GM21786 (cell line): ENCODE data around the gene E2F8.
"Not testable (repeated sequence)": the region's sequence is repeated elsewhere in the genome, so short reads cannot be mapped to it uniquely, and the experiment has no call there.

Experiments
- ATAC-seq: cut with Tn5 transposase; IDR thresholded peaks from one replicate; pipeline ENCODE4 v1.9.1; 2021; ENCODE audit not compliant: unreplicated experiment

The E2F8 gene, protein sequence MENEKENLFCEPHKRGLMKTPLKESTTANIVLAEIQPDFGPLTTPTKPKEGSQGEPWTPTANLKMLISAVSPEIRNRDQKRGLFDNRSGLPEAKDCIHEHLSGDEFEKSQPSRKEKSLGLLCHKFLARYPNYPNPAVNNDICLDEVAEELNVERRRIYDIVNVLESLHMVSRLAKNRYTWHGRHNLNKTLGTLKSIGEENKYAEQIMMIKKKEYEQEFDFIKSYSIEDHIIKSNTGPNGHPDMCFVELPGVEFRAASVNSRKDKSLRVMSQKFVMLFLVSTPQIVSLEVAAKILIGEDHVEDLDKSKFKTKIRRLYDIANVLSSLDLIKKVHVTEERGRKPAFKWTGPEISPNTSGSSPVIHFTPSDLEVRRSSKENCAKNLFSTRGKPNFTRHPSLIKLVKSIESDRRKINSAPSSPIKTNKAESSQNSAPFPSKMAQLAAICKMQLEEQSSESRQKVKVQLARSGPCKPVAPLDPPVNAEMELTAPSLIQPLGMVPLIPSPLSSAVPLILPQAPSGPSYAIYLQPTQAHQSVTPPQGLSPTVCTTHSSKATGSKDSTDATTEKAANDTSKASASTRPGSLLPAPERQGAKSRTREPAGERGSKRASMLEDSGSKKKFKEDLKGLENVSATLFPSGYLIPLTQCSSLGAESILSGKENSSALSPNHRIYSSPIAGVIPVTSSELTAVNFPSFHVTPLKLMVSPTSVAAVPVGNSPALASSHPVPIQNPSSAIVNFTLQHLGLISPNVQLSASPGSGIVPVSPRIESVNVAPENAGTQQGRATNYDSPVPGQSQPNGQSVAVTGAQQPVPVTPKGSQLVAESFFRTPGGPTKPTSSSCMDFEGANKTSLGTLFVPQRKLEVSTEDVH

DNA sequence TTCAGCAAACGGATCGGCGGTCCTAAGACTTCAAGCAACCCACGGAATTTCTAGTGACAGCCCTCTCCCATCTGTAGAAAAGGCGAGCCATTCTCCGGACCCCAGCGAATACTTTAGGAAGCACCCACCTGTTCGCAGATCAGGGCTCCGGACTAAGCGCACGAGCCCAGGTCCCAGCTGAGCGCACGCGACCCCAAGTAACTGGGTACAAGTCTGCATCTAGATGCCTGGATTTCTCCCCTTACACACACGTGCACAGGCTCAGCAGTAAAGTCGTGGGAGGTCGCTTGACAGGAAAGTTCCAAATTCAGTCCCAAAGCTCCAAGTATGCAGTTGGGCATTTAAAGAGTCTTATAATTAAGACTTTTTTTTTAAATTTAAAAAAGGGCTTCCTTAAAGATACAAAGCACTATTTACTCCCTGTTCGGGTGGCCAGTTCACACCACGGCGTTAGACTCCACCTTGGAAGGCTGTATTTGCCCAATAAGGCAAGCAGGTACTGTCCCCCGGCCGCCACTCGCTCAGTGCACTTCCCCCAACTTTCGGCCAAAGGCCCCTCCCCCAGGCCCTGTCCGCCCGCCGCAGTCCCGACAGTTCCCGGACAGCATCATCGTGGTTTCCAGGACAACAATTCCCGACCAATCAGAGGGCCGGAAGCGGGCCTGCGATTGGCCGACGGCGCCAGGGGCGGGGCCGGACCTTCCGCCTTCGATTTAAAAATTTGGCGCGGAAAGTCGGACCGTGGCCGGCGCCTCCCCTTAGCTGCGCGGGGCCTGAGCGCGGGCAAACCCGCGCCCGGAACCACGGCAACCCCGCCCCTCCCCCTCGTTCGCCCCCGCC is at the start of gene E2F8:
TSS of gene E2F8 (minus strand) at position 526 of the 840 bp plus-strand sequence. CDS start 824 bp downstream, outside the sequence.
- peak; percentile 86 for ATAC-seq

GRCh38 chr11:19290356-19290755 is 49.6 kb upstream of the E2F8 start:
- ATAC-seq: no peak

DNA sequence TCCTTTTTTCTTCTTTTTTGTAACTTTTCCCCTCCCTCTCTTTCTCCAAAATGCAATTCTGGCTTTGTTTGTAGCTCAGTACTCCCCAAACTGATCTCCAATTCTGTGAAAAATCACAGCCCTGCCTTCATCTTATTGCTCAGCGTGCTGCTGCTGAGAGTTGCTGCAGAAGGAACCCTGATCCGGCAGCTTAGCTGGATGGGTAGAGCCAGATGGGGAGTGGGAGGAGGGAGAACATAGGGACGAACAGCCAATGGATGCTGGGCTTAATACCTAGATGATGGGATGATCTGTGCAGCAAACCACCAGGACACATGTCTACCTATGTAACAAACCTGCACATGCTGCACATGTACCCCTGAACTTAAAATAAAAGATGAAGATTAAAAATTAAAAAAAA is 47.5 kb upstream of the E2F8 start:
- no peak for ATAC-seq

DNA sequence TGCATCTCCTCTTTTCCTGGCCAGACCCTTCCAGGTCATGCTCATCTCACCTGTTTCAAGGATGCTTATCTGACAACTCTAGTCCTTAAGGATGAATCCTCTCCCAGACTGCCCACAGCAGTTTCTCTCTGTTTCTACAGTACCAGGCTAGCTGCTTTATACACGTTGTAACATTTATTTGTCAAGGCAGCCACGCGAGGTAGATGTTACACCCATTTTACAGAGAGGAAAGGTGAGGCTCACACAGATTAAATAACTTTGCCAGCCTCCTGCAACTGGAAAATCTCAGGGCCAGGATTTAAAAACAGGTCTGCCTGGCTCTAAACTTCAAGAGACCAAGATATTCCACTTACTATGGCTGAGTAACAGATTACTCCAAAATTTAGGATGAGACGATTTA is 45.7 kb upstream of the E2F8 start:
- ATAC-seq: no peak

- no peak for ATAC-seq
Measured at GRCh38 chr11:19284881-19285280, 44.1 kb upstream of the E2F8 start.

- no peak for ATAC-seq
Measured at GRCh38 chr11:19283991-19284390, 43.2 kb upstream of the E2F8 start.

DNA sequence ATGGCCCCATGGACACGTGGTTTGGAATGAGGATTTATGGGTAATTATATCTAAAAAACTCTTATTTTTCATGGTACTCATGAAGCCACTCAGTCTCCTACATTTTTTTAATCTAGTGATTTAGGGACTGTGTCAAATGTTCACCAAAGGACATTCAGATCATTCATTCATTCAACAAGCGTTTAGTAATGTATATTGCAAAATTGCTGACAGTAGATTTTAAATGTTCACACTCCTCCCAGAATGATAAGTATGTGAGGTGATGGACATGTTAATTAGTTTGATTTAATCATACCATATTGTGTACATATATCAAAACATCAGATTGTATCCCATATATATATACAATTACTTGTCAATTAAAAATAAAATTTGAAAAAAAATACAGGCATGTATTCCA is 40.8 kb upstream of the E2F8 start:
- no peak for ATAC-seq

DNA sequence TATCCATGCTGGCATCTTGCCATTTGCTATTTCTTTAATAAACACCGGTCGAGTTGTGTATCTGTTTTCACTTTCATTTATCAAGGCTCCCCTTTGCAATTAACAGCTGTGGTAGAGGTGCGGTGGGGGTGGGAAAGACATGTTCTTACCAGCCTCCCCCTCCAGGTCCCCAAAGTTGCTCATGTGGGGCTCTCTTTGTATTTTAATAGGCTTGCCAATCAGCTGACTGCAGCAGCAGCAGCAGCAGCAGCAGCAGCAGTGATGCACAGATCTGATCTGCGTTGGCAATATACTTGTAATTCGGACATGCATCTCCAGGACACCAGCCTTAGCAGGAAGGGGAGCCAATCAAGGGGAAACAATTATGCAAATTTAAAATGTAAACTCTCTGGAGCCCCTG is 40.3 kb upstream of the E2F8 start:
- ATAC-seq: no peak

- ATAC-seq: no peak
Measured at GRCh38 chr11:19279451-19279850, 38.7 kb upstream of the E2F8 start.

DNA sequence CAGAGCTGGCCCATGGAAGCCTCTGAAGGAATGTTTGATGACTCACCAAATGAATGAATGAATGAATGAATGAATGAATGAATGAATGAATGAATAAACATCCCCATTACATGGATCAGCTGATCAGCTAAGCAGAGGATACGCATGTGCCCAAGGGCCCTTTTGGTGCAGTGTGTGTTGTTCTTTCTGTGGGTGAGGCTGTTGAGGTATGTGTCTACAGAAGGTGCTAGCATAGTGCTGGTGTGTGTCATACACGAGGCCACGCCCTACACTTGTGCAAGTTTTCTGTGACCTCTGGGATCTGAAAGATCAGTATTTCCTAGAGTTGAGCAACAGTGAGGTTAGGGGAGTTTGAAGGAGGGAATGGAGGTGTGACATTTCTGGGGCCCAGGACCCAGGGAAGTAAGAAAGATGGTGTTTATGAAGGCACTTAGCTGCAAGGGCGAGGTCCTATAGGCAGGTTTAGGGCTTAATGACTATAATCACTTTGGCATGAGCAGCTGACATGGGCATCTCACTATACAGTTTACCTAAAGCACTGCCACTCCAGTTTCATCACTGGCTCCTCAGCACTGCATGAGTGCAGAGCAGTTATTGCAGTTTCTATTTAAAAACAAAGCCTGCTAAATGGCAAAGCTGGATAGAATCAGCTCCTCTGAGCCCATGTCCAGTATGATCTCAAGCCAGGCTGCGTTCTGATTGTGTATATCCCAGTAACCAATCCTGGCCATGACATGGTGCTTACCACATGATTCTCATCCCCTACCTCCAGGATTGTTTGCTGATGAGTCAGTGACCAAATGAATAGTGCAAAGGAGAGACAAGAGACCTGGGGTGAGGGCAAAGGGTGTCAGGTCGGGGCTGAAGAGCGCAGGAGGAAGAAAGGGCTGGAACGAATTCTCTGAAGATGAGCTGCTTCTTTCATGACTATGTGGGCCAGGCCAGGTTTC is 36.4 kb upstream of the E2F8 start:
- no peak for ATAC-seq

GRCh38 chr11:19275496-19275895 is 34.8 kb upstream of the E2F8 start:
- ATAC-seq: no peak

DNA sequence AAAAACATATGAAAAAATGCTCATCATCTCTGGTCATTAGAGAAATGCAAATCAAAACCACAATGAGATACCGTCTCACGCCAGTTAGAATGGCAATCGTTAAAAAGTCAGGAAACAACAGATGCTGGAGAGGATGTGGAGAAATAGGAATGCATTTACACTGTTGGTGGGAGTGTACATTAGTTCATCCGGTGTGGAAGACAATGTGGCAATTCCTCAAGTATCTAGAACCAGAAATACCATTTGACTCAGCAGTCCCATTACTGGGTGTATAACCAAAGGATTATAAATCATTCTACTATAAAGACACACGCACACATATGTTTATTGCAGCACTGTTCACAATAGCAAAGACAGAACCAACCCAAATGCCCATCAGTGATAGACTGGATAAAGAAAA is 32.5 kb upstream of the E2F8 start:
- not testable (repeated sequence) for ATAC-seq

DNA sequence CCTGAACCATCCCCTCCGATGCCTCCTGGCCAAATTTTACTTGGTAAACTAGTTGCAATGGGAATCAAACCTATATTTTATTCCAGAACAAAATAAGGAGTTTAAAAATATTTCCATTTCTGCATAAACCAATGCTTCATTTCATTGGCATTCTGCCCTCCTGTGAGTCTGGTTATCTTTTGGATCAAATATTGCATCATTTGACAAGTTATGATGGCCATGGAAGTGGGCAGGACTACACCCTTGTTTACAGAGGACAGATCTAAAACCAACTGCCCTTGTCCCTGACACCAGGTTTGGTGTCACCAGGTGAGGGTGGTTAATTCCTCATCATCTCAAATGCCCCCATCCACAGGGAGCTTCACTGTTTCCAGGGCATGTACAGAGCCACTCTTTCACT is 28.2 kb upstream of the E2F8 start:
- no peak for ATAC-seq

DNA sequence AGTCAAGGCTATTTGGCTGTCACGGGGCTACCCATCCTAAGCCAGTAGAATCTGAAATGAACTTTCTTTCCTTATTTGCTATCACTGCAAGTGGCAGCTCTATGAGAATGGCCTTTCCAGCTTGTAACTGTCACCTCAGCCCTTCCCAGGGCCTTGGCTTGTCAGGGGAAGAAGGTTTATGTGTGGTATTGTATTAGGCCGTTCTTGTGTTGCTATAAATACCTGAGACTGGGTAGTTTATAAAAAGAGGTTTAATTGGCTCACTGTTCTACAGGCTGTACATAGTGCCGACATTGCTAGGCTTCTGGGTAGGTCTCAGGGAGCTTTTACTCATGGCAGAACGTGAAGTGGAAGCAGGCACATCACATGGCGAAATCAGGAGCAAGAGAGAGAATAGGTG is 26.8 kb upstream of the E2F8 start:
- ATAC-seq: no peak

DNA sequence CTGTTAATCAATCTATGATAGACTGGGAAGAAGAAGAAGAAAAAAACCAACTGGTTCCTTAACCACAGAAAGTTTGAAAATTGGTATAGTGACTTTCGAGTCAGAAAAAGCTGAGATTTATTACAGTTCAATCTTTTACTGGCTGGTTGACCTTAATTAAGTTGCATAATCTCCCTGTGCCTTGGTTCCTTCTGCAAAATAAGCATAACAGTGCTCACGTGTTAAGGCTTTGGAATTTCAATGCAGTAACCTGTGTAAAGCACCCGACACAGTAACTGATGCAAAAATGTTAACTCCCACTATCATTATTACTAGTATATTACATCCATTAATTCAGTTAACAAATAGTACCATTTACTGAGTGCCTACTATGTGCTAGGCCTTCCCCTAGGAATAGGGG is 22.6 kb upstream of the E2F8 start:
- no peak for ATAC-seq

DNA sequence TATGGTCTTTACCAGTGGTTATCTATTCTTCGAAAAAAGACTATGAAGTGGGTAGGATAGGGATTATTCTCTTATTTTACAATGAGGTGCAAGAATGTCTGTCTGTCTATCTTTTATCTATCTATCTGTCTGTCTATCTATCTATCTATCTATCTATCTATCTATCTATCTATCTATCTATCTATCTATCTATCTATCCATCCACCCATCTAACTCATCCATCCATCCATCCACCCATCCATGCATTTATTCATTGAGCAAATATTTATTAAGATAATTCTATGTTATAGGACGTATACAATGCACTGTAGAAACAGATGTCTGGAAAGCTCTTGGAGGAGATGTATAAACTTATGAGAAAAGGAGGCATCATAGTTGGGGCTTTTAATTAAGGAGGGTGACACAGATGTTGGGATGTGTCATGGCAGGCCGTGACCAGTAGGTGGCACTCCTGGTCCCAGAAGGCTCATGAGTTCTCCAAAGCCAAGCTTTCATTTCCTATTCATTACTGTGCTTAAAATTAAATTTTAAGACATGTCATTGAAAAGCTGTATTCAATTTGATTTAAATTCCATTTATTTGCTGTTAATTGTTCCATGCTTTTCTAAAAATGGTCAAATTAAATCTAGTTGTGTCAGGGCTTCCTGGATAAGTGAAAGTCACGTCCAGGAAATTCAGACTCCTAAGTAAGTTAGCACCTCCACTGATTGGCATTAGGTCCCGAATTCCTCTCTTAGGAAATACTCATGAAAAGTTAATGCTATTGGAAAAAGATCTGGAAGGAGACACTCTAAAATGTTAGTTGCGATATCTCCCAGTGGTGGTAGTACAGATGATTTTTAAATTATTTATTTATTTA is 19.0 kb upstream of the E2F8 start:
- ATAC-seq: peak; percentile 68

- no peak for ATAC-seq
Measured at GRCh38 chr11:19258641-19259230, 18.0 kb upstream of the E2F8 start.

- ATAC-seq: not testable (repeated sequence)
Measured at GRCh38 chr11:19254441-19254840, 13.7 kb upstream of the E2F8 start.

DNA sequence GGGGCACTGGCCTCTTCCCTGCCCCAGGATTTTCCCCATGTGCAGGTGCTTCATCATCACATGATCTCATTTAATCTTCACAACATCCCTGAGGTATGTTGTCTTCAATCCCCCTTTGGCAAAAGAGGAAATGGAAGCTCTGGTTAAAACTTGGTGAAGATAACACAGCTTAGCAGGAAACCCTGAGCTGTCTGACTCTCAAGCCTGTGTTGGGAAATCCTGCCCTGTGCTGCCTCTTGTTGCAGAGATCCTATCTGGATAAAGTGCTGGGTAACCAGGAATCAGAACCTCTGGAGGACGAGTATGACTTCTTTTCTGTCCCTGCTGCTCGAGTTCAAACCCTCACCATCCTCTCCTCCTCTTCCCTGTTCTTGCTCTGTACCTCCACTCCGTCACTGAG is 13.1 kb upstream of the E2F8 start:
- ATAC-seq: no peak
